ENCODE measurements around the gene PAFAH1B1. TPM values are rescaled to one million over a fixed set of nuclear protein-coding genes. Genes with fewer than 3 reads are reported as not detected.
"Not testable (repeated sequence)": the region's sequence is repeated elsewhere in the genome, so short reads cannot be mapped to it uniquely, and the experiment has no call there.

Gene PAFAH1B1
- total RNA-seq, 4 donors from 2014 or later: 84.4 to 189 (median 159) TPM

DNA sequence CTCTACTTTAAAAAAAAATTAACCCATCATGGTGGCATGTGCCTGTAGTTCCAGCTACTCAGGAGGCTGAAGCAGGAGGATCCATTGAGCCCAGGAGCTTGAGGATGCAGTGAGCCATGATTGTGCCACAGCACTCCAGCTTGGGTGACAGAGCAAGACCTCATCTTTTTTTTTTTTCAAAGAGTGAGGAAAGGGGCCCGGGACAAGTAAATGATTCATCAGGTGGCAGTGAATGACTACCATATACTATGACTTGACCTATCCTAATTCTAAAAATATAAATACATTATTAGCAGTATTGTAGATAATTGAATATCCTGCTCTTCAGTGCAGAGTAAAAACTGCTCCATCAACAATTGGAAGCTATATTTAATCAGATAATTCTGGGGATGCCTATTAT is 62.8 kb downstream of the PAFAH1B1 start:
- Histone ChIP-seq H3K27ac (no peak overlapping the region), H3K36me3 (no peaks in the 10 kb centered on the region), H3K4me1 (no peaks in the 10 kb centered on the region), H3K27me3 (no peaks in the 10 kb centered on the region), H3K9me3 (no peaks in the 10 kb centered on the region), H3K4me3 (no peak overlapping the region)
- no peak for DNase-seq
- TF ChIP-seq, protein P1, sequence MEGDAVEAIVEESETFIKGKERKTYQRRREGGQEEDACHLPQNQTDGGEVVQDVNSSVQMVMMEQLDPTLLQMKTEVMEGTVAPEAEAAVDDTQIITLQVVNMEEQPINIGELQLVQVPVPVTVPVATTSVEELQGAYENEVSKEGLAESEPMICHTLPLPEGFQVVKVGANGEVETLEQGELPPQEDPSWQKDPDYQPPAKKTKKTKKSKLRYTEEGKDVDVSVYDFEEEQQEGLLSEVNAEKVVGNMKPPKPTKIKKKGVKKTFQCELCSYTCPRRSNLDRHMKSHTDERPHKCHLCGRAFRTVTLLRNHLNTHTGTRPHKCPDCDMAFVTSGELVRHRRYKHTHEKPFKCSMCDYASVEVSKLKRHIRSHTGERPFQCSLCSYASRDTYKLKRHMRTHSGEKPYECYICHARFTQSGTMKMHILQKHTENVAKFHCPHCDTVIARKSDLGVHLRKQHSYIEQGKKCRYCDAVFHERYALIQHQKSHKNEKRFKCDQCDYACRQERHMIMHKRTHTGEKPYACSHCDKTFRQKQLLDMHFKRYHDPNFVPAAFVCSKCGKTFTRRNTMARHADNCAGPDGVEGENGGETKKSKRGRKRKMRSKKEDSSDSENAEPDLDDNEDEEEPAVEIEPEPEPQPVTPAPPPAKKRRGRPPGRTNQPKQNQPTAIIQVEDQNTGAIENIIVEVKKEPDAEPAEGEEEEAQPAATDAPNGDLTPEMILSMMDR (IDR thresholded peaks at IDR 0.05): no peak
- no peak for TF ChIP-seq POLR2A (IDR thresholded peaks at IDR 0.05)
- intact Hi-C loops (cut with DNase I; ENCODE audit: low total_unique reads): no loop called here

DNA sequence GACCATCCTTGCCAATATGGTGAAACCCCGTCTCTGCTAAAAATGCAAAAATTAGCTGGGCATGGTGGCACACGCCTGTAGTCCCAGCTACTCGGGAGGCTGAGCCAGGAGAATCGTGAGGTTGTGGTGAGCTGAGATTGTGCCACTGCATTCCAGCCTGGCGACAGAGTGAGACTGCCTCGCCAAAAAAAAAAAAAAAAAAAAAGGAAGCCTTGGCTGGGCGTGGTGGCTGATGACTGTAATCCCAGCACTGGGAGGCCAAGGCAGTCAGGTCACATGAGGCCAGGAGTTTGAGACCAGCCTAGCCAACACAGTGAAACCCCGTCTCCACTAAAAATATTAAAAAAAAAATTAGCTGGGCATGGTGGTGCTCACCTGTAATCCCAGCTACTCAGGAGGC is 65.9 kb downstream of the PAFAH1B1 start:
- H3K27ac ChIP-seq; H3K9me3 ChIP-seq; DNase-seq; H3K27me3 ChIP-seq; intact Hi-C loops (cut with DNase I; ENCODE audit: low total_unique reads); H3K4me1 ChIP-seq; H3K36me3 ChIP-seq; H3K4me3 ChIP-seq: not testable (repeated sequence)

DNA sequence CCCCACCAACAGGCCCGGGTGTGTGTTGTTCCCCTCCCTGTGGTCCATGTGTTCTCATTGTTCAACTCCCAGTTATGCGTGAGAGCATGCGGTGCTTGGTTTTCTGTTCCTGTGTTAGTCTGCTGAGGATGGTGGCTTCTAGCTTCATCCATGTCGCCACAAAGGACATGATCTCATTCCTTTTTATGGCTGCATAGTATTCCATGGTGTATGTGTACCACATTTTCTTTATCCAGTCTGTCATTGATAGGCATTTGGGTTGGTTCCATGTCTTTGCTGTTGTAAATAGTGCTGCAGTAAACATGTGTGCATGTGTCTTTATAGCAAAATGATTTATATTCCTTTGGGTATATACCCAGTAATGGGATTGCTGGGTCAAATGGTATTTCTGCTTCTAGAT is 67.0 kb downstream of the PAFAH1B1 start:
- not testable (repeated sequence) for H3K36me3 ChIP-seq

DNA sequence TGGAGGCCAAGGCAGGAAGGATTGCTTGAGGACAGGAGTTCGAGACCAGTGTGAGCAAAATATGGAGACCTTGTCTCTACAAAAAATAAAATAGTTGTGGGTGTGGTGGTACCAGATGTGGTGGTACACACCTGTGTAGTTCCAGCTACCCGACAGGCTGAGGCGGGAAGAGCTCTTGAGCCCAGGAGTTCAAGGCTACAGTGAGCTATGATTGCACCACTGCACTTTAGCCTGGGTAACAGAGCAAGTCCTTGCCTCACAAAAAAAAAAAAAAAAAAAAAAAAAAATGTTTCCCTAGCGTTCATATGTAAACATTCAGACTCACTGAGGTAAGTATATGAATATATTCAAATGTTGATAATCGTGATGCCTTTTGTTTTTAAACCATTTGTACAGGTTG is 78.6 kb downstream of the PAFAH1B1 start:
- TF ChIP-seq, protein P1 (IDR thresholded peaks at IDR 0.05): no peak
- TF ChIP-seq POLR2A (IDR thresholded peaks at IDR 0.05): no peak
- H3K4me1 ChIP-seq: no peaks in the 10 kb centered on the region
- H3K27ac ChIP-seq: no peak overlapping the region
- intact Hi-C loops (cut with DNase I; ENCODE audit: low total_unique reads): no loop called here
- H3K36me3 ChIP-seq: no peaks in the 10 kb centered on the region
- H3K9me3 ChIP-seq: no peaks in the 10 kb centered on the region
- DNase-seq: no peak
- H3K4me3 ChIP-seq: no peak overlapping the region
- no peaks in the 10 kb centered on the region for H3K27me3 ChIP-seq

More for the DNA sequence above, 67.0 kb downstream of the PAFAH1B1 start:
- H3K27ac ChIP-seq; H3K4me1 ChIP-seq; intact Hi-C loops (cut with DNase I; ENCODE audit: low total_unique reads); H3K9me3 ChIP-seq; DNase-seq; H3K4me3 ChIP-seq; H3K27me3 ChIP-seq: not testable (repeated sequence)

DNA sequence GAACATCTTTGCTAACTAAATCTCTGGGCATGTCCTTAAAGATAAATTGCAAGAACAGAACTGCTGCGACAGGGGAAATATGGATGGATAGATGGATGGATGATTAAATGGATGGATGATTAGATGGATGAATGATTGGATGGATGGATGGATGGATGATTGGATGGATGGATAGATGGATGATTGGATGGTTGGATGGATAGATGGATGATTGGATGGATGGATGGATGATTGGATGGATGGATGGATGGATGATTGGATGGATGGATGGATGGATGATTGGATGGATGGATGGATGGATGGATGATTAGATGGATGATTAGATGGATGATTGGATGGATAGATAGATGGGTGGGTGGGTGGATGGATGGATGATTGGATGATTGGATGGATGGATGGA is 85.8 kb downstream of the PAFAH1B1 start:
- intact Hi-C loops (cut with DNase I; ENCODE audit: low total_unique reads); DNase-seq; H3K27ac ChIP-seq; H3K4me3 ChIP-seq; H3K36me3 ChIP-seq; H3K9me3 ChIP-seq; H3K4me1 ChIP-seq; H3K27me3 ChIP-seq: not testable (repeated sequence)

DNA sequence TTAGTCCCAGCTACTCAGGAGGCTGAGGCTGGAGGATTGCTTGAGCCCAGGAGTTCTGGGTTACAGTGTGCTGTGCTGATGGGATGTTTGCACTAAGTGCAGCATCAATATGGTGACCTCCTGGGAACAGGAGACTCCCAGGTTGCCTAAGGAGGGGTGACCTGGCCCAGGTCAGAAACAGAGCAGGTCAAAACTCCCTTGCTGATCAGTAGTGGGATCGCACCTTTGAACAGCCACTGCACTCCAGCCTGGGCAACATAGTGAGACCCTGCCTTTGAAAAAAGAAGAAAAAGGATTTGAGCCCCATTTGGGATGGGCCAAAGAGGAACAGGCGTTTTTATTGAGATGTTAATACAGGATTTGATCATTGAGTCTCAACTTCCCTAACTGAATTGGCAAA is 87.5 kb downstream of the PAFAH1B1 start:
- no peaks in the 10 kb centered on the region for H3K27me3 ChIP-seq
- no peaks in the 10 kb centered on the region for H3K36me3 ChIP-seq
- TF ChIP-seq, protein P1 (IDR thresholded peaks at IDR 0.05): no peak
- TF ChIP-seq POLR2A (IDR thresholded peaks at IDR 0.05): no peak
- no peak overlapping the region for H3K27ac ChIP-seq
- no peaks in the 10 kb centered on the region for H3K9me3 ChIP-seq
- H3K4me3 ChIP-seq: no peak overlapping the region
- DNase-seq: no peak
- intact Hi-C loops (cut with DNase I; ENCODE audit: low total_unique reads): no loop called here
- H3K4me1 ChIP-seq: no peaks in the 10 kb centered on the region

DNA sequence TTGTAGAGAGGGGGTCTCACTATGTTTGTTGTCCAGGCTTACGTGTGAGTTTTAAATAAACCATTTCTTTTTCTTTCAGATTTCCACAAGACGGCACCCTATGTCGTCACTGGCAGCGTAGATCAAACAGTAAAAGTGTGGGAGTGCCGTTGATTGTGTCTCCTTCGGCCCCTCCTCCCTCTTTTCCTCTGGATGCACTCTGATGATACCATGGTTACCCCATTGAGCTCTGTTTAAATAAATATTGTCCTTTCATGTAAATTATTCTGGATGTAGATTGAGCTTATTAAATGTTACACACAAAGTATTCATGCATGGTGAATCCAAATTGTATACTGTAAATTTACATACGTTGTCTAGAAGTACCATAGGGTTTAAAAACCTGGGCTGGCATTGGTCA is 88.2 kb downstream of the PAFAH1B1 start:
- TF ChIP-seq, protein P1 (IDR thresholded peaks at IDR 0.05): no peak
- no peak for TF ChIP-seq POLR2A (IDR thresholded peaks at IDR 0.05)
- Histone ChIP-seq H3K27me3 (no peaks in the 10 kb centered on the region), H3K4me3 (no peak overlapping the region), H3K9me3 (no peaks in the 10 kb centered on the region), H3K4me1 (no peaks in the 10 kb centered on the region), H3K27ac (no peak overlapping the region), H3K36me3 (no peaks in the 10 kb centered on the region)
- intact Hi-C loops (cut with DNase I; ENCODE audit: low total_unique reads): no loop called here
- DNase-seq: no peak
